Colonic mucosa (tissue), 4 donors: ENCODE results near the gene PPM1M. TPM values are rescaled to one million over a fixed set of nuclear protein-coding genes. Genes with fewer than 3 reads are reported as not detected.

Source experiments
- DNase-seq: peaks from one replicate; pipeline ENCODE4 v3.0.0-alpha.2; 2020
- H3K27ac ChIP-seq: fragments of 200-600 bp; one replicate; pipeline ENCODE4 v1.8.0; 2021
- H3K27me3 ChIP-seq: fragments of 200-600 bp; one replicate; pipeline ENCODE4 v1.8.0; 2021
- H3K36me3 ChIP-seq: fragments of 200-600 bp; one replicate; pipeline ENCODE4 v1.8.0; 2021
- H3K4me1 ChIP-seq: fragments of 200-600 bp; one replicate; pipeline ENCODE4 v1.8.0; 2021; ENCODE audit warnings: mild to moderate bottlenecking
- H3K4me3 ChIP-seq: fragments of 200-600 bp; one replicate; pipeline ENCODE4 v1.8.0; 2021
- H3K9ac ChIP-seq, 2 donors: one replicate each; pipeline ENCODE4 v1.7.0; 2013; ENCODE audit warnings: control low read depth in 2 of 2, low read depth in 2 of 2, low read length in 2 of 2
- H3K9me3 ChIP-seq: fragments of 200-600 bp; one replicate; pipeline ENCODE4 v1.8.0; 2021
- CTCF ChIP-seq: fragments of 200-600 bp; IDR thresholded peaks from one replicate; pipeline ENCODE4 v1.8.0; 2022; ENCODE audit warnings: antibody characterized with exemption, mild to moderate bottlenecking
- intact Hi-C: fragments of 100-400 bp; cut with DNase I; formaldehyde crosslinking; loops from one replicate; pipeline ENCODE4 v1.14.1; 2022
- total RNA-seq, 2 donors: library from RNA; stranded (reverse); fragmentation: NEBNext Ultra II Directional in 1 of 2; extraction: Animal tissue kit (Norgen Biotek cat#: 25700) in 1 of 2; gene quantifications; one replicate each; pipeline ENCODE4 v1.2.1, GENCODE V29; 2021
- donor health status: healthy.
- donor health status: DM: no; HTN: no; CAD: no.
- donor health status: DM: no; HTN: no; CAD: no.

Gene PPM1M
- total RNA-seq, 2 donors from 2014 or later, result 5.4 to 8.1 TPM

DNA sequence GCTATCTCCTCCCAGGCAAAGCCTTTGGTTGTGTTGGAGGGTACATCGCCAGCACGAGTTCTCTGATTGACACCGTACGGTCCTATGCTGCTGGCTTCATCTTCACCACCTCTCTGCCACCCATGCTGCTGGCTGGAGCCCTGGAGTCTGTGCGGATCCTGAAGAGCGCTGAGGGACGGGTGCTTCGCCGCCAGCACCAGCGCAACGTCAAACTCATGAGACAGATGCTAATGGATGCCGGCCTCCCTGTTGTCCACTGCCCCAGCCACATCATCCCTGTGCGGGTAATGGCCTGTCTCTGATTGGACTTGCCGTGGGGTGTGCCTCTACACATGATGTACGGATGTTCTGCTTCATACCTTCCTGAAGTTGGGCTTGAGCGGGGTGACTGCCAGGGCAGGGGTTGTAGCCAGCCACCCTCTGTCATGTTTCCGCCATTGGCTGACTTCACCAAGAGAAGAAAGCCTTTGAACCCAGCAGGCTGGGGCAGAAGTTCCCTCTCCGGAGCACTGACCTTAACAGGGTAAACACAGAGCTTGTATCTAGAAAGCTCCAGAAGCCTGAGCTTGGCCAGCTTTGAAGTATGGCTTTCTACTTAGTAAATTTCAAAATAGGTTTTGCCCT is 34.2 kb upstream of the PPM1M start:
- Histone ChIP-seq H3K9me3 (no peaks in the 10 kb centered on the region), H3K27ac (no peak overlapping the region), H3K4me1 (peaks cover 2% of the 10 kb centered on the region), H3K4me3 (no peak overlapping the region), H3K9ac (no peak overlapping the region), H3K27me3 (no peaks in the 10 kb centered on the region), H3K36me3 (peaks cover 38% of the 10 kb centered on the region)
- DNase-seq, result no peak
- intact Hi-C loops, result loop anchor here (10.0 kb wide), 1 partner anchor 57 kb away; the partner anchor contains the start of gene POC1A
- no peak for TF ChIP-seq CTCF

DNA sequence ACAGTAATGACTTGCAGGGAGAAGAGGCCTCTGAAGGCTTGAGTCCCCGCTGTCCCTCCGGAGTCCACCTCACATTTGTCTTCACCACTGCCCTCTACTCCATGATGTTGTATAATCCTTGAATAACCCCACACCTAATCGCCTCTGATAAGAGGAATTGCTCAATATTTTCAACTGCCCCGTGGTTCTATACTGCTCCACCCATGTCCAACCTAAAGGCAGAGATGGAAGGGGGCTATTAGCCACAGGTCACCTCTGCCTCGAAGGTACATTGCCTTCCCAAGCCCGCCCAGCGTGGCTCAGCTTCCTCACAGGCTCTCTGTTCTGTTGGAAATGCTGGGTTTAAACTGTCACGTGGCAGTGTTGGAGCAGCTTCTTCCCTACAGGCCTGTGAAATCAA is 32.6 kb upstream of the PPM1M start:
- no peak for DNase-seq
- no peak for TF ChIP-seq CTCF
- peaks cover 17% of the 10 kb centered on the region for H3K4me1 ChIP-seq
- peaks cover 26% of the 10 kb centered on the region for H3K36me3 ChIP-seq
- no peaks in the 10 kb centered on the region for H3K27me3 ChIP-seq
- intact Hi-C loops, result loop anchor here (10.0 kb wide), 1 partner anchor 58 kb away; the partner anchor contains the start of gene POC1A
- no peak overlapping the region for H3K4me3 ChIP-seq
- no peak overlapping the region for H3K27ac ChIP-seq
- H3K9me3 ChIP-seq, result no peaks in the 10 kb centered on the region
- no peak overlapping the region for H3K9ac ChIP-seq

DNA sequence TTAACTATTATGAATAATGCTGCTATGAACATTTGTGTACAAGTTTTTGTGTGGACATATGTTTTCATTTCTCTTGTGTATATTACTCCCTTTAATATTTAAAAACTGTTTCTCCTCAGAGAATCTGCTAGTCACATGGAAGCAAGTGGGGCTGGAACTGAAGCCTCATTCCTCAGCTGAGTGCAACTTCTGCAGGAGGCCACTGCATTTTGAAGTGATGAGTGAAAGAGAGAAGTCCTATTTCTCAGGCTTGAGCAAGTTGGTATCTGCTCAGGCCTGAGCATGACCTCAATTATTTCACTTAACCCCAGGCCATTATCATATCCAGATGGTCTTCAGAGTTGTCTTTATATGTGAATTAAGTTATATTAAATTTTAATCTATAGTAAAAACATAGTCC is 31.7 kb upstream of the PPM1M start:
- Histone ChIP-seq H3K27me3 (no peaks in the 10 kb centered on the region), H3K4me3 (no peak overlapping the region), H3K9ac (no peak overlapping the region), H3K4me1 (peaks cover 22% of the 10 kb centered on the region), H3K27ac (no peak overlapping the region), H3K9me3 (no peaks in the 10 kb centered on the region), H3K36me3 (peaks cover 18% of the 10 kb centered on the region)
- TF ChIP-seq CTCF, result no peak
- intact Hi-C loops, result loop anchor here (10.0 kb wide), 1 partner anchor 59 kb away; the partner anchor contains the start of gene POC1A
- no peak for DNase-seq

DNA sequence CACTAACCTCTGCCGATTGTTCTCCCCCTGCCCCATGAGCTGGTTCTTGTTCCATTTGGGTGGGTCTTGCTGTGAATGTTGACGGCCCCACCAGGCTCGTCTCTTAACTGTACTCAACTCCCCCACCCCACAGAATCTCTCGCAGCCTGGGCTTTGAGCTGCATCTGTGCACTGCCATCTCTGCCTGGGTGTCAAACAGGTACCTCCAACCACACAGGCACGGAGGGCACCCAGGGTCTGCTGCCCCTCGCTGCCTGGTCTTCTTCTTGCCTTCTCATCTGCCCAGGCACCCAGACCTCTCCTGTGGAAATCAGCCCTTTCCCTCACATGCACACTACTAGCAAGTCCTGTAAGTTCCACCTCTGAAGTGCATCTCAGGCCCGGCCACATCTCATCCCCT is 30.2 kb upstream of the PPM1M start:
- peaks cover 14% of the 10 kb centered on the region for H3K36me3 ChIP-seq
- TF ChIP-seq CTCF, result no peak

GRCh38 chr3:52216585-52217408 is 28.8 kb upstream of the PPM1M start:
- no peak for TF ChIP-seq CTCF
- peak overlapping the region in 1 of 2 donors; percentile 41 for H3K9ac ChIP-seq
- intact Hi-C loops, result loop anchor here (10.0 kb wide), 1 partner anchor 62 kb away; the partner anchor contains the start of gene POC1A

More for the DNA sequence above, 30.2 kb upstream of the PPM1M start:
- no peak for DNase-seq
- Histone ChIP-seq H3K4me1 (peaks cover 22% of the 10 kb centered on the region), H3K27ac (no peak overlapping the region), H3K27me3 (no peaks in the 10 kb centered on the region), H3K4me3 (no peak overlapping the region), H3K9ac (no peak overlapping the region), H3K9me3 (no peaks in the 10 kb centered on the region)
- intact Hi-C loops, result loop anchor here (10.0 kb wide), 1 partner anchor 61 kb away; the partner anchor contains the start of gene POC1A

More at GRCh38 chr3:52216585-52217408, 28.8 kb upstream of the PPM1M start:
- peak overlapping the region; percentile 85 for H3K27ac ChIP-seq
- H3K36me3 ChIP-seq, result peaks cover 11% of the 10 kb centered on the region
- no peaks in the 10 kb centered on the region for H3K9me3 ChIP-seq
- H3K4me3 ChIP-seq, result no peak overlapping the region
- DNase-seq, result peak; percentile 92
- H3K27me3 ChIP-seq, result no peaks in the 10 kb centered on the region
- H3K4me1 ChIP-seq, result peaks cover 22% of the 10 kb centered on the region
